ENCODE results near the gene ITPR2.
A peak's percentile ranks its signal among the peaks of the same experiment; 100 is the strongest.

DNA sequence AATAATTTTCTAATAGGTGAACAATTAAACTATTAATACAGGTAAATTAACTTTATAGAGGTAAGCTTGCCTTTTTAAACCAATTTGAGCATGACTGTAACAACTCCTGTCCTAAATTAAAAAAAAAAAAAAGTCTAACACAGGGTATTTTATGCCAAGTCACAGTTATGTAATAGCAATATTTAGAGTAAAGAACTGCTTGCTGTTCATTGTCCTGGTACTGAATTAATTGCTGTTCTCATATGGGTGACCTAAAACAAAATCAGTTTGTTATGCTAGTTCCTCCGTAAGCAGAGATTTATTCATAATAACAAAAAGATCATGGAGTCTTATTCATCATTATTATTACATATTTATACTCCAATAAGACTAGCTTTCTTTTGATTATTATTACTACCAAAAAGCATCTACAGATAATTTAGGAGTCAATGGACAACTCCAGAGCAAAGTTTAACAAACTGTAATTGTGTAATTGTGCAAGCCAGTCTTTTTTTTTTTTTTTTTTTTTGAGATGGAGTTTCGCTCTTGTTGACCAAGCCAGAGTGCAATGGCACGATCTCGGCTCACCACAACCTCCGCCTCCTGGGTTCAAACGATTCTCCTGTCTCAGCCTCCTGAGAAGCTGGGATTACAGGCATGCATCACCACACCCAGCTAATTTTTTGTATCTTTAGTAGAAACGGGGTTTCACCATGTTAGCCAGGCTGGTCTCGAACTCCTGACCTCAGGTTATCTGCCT lies 98.3 kb downstream of the ITPR2 start:
- TF ChIP-seq POLR2AphosphoS5 (IDR thresholded peaks at IDR 0.05; ENCODE audit: low read depth), result no peak
- TF ChIP-seq, protein P1, sequence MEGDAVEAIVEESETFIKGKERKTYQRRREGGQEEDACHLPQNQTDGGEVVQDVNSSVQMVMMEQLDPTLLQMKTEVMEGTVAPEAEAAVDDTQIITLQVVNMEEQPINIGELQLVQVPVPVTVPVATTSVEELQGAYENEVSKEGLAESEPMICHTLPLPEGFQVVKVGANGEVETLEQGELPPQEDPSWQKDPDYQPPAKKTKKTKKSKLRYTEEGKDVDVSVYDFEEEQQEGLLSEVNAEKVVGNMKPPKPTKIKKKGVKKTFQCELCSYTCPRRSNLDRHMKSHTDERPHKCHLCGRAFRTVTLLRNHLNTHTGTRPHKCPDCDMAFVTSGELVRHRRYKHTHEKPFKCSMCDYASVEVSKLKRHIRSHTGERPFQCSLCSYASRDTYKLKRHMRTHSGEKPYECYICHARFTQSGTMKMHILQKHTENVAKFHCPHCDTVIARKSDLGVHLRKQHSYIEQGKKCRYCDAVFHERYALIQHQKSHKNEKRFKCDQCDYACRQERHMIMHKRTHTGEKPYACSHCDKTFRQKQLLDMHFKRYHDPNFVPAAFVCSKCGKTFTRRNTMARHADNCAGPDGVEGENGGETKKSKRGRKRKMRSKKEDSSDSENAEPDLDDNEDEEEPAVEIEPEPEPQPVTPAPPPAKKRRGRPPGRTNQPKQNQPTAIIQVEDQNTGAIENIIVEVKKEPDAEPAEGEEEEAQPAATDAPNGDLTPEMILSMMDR (IDR thresholded peaks at IDR 0.05; ENCODE audit: insufficient read depth, low read length), result no peak
- TF ChIP-seq SPI1 (IDR thresholded peaks at IDR 0.05; ENCODE audit: borderline replicate concordance, low read depth), result no peak
- no peak for TF ChIP-seq GABPA (IDR thresholded peaks at IDR 0.05; ENCODE audit: low read depth)
- TF ChIP-seq, protein P2, sequence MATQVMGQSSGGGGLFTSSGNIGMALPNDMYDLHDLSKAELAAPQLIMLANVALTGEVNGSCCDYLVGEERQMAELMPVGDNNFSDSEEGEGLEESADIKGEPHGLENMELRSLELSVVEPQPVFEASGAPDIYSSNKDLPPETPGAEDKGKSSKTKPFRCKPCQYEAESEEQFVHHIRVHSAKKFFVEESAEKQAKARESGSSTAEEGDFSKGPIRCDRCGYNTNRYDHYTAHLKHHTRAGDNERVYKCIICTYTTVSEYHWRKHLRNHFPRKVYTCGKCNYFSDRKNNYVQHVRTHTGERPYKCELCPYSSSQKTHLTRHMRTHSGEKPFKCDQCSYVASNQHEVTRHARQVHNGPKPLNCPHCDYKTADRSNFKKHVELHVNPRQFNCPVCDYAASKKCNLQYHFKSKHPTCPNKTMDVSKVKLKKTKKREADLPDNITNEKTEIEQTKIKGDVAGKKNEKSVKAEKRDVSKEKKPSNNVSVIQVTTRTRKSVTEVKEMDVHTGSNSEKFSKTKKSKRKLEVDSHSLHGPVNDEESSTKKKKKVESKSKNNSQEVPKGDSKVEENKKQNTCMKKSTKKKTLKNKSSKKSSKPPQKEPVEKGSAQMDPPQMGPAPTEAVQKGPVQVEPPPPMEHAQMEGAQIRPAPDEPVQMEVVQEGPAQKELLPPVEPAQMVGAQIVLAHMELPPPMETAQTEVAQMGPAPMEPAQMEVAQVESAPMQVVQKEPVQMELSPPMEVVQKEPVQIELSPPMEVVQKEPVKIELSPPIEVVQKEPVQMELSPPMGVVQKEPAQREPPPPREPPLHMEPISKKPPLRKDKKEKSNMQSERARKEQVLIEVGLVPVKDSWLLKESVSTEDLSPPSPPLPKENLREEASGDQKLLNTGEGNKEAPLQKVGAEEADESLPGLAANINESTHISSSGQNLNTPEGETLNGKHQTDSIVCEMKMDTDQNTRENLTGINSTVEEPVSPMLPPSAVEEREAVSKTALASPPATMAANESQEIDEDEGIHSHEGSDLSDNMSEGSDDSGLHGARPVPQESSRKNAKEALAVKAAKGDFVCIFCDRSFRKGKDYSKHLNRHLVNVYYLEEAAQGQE (IDR thresholded peaks at IDR 0.05; ENCODE audit: insufficient replicate concordance, low read depth), result peak; percentile 82

Measured in HL-60 (cell line).